ENCODE data around the gene SCNN1G. TPM values are rescaled to one million over a fixed set of nuclear protein-coding genes. Genes with fewer than 3 reads are reported as not detected.
A peak's percentile ranks its signal among the peaks of the same experiment; 100 is the strongest.

The SCNN1G gene
- total and polyA plus RNA-seq, 2 of the 13 experiments (the other 11 are each of a cell fraction or from before 2014, with no cell fraction given) = not detected

GRCh38 chr16:23183543-23183862, 958 bp downstream of the SCNN1G start (continued):
- peak; percentile 76; the same call in 1 of the 2 replicates for TF ChIP-seq ZNF629 (CRISPR knock-in tag; conservative IDR thresholded peaks at IDR 0.05)
- no peak for TF ChIP-seq SRSF4 (IDR thresholded peaks at IDR 0.05; ENCODE audit: low read depth, low read length, poor library complexity, severe bottlenecking)
- no peak for TF ChIP-seq ZHX2 (IDR thresholded peaks at IDR 0.05; ENCODE audit: low read depth)
- no peak for TF ChIP-seq ZHX2 (CRISPR knock-in tag; IDR thresholded peaks at IDR 0.05; ENCODE audit: borderline replicate concordance)
- no peak for TF ChIP-seq ZNF7 (CRISPR knock-in tag; IDR thresholded peaks at IDR 0.05)

- Histone ChIP-seq H3K9ac (ENCODE audit: insufficient read depth, low read depth, low read length) (no peak overlapping the region), H3K4me3 (replicated peaks in 1 of 3; ENCODE audit: insufficient read depth in 1 of 3, low read depth in 2 of 3, low read length in 3 of 3) (no peak overlapping the region), H4K20me1 (ENCODE audit: insufficient read depth, low read length) (peaks cover 3% of the 10 kb centered on the region; the same call in 1 of the 2 replicates), H3K36me3 (replicated peaks in 1 of 2; ENCODE audit: control insufficient read depth in 1 of 2, insufficient read depth in 2 of 2, low read length in 2 of 2) (no peaks in the 10 kb centered on the region), H3K9me3 (ENCODE audit: low read length) (no peaks in the 10 kb centered on the region), H3K27ac (ENCODE audit: extremely low read length, insufficient read depth, low read length) (no peak overlapping the region), H3K4me1 (ENCODE audit: insufficient read depth, low read length) (peaks cover 13% of the 10 kb centered on the region), H3K4me2 (ENCODE audit: low read depth, low read length) (no peak overlapping the region), H3K79me2 (ENCODE audit: insufficient read depth, low read length) (no peaks in the 10 kb centered on the region), H2AFZ (ENCODE audit: low read length) (no peak overlapping the region), H3K27me3 (ENCODE audit: control insufficient read depth in 1 of 2, insufficient read depth in 2 of 2, low read length in 2 of 2) (peaks cover 21 to 72% of the 10 kb centered on the region in 2 experiments)
- FAIRE-seq (no peak), DNase-seq (ENCODE audit: low spot score) (no peak), ATAC-seq (no peak)
- WGBS (ENCODE audit: low lambda C conversion rate) = under 1% methylated on average over 11 of the region's 11 CpGs
- in situ Hi-C loops (cut with HindIII; ENCODE audit: extremely low pct_ligation_motif_present, low pct_unique_long_range_greater_than_20kb) = no loop called here
- TF ChIP-seq ZNF572 (CRISPR knock-in tag; IDR thresholded peaks at IDR 0.05) (no peak), RBM22 (optimal IDR thresholded peaks at IDR 0.05; ENCODE audit: low read length) (no peak), ZNF180 (CRISPR knock-in tag; IDR thresholded peaks at IDR 0.05; ENCODE audit: borderline replicate concordance, low read depth) (no peak), EZH2 (conservative IDR thresholded peaks at IDR 0.05; ENCODE audit: low read depth, low read length) (peak; percentile 80; the same call in 1 of the 2 replicates), RNF2 (conservative IDR thresholded peaks at IDR 0.05; ENCODE audit: low read depth) (0 out of 2 replicates have a peak, but pooled peaks have one; percentile 14)
- CTCF ChIA-PET (ENCODE audit: low intra/inter-chr PET ratio, low total read pairs) = interaction anchor here (8.0 kb wide), 1 partner anchor 248 kb away, joined by 251 read pairs; no protein-coding TSS in a partner anchor
- no TSS peak for BruUV-seq (replicated peaks)
- POLR2A ChIA-PET = no interaction called here
- intact Hi-C loops (cut with micrococcal nuclease; ENCODE audit: unreplicated experiment) = loop anchor here (10.0 kb wide), 1 partner anchor 291 kb away; no protein-coding TSS in a partner anchor
Observed at GRCh38 chr16:23185656-23186055, 3.1 kb downstream of the SCNN1G start.

Measured in HepG2 (cell line).